Skin of body (tissue), 2 donors: Measurements from ENCODE around the gene IL1B. TPM values are rescaled to one million over a fixed set of nuclear protein-coding genes. Genes with fewer than 3 reads are reported as not detected.
A peak's percentile ranks its signal among the peaks of the same experiment; 100 is the strongest.

Experiments
- DNase-seq: peaks from one replicate; lab custom pipeline; 2025; lab: John Stamatoyannopoulos, UW
- total RNA-seq: library from RNA; depleted of rRNA; stranded (reverse); fragments of >200 nt; gene quantifications from one replicate; pipeline ENCODE4 v1.2.3, GENCODE V29; 2014

IL1B gene
- total RNA-seq, 1 donor from 2014 or later: 2.4 TPM

DNA sequence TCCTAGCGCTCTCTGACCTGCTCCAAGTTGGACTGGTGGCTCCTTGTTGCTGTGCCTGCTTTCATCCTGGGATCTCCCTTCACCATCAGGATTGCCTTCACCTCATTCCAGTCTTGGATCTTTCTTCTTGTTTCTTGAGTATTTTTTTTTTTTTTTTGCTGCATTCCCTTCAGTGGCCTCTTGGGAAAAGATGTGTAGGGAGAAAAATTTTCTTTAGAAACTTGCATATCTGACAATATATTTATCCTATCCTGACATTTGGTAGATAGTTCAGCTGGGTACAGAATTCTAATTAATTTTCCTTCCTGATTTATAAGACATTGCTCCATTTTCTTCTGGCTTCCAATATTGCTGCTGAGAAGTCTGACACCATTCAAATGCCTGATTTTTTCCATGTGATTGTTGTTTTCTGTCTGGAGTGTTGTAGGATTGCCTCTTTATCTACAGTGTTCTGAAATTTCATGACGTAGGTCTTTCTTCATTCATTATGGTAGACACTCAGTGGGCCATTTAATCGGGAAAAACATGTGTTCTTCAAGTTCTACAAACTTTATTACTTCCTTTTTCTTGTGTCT, 29.3 kb downstream of the IL1B start:
- DNase-seq: no peak

DNA sequence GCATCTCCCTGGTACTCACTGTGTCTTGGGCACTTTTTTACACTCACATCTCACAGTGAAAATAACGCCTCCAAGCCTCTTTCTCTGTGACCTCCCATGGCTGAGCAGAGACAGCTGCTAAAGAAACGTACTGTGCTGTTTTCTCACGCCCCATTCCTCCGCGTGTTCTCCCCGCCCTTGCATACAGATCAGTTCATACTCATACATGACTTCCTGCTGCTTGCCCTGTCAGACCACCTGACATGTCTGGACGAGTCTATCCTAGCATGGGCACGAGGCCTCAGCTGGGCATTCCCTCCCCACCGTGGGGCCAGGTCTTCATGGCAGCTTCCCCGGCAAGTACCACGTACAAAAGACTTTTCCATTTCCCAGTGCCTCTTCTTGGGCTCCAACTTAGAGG, 31.0 kb downstream of the IL1B start:
- no peak for DNase-seq

DNA sequence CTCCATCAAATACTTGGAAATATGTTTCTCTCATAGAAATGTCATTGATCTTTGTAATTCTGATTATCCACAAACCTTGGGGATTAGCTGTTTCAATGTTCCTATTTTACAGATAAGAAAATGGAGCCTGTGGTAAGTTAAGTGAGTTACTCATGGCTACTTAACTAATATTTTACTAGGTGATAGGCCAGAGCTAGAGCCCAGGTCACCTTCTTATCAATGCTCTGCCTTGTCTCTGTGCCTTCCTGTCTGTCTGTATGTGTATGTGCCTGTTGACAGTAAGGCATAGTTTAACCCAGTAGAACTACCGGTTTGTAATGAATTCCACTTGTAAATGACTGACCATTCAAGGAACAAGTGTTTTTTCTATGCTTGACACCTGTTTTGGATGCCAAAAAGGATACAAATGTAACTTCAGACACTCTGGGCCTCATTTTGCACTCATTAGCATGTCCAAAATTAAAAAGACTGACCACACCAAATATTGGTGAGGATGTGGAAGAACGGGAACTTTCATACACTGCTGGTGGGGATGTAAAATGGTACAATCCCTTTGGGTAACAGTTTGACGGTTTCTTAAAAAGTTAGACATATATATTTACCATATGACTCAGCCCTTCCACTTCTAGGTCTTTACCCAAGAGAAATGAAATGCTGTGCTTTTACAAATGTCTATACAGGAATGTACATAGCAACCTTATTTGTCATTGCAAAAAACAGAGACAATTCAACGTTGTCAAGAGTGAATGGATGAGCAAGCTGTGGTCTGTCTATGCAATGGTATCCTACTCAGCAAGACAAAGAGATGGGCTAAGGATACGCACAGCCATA, 32.7 kb downstream of the IL1B start:
- DNase-seq: no peak

DNA sequence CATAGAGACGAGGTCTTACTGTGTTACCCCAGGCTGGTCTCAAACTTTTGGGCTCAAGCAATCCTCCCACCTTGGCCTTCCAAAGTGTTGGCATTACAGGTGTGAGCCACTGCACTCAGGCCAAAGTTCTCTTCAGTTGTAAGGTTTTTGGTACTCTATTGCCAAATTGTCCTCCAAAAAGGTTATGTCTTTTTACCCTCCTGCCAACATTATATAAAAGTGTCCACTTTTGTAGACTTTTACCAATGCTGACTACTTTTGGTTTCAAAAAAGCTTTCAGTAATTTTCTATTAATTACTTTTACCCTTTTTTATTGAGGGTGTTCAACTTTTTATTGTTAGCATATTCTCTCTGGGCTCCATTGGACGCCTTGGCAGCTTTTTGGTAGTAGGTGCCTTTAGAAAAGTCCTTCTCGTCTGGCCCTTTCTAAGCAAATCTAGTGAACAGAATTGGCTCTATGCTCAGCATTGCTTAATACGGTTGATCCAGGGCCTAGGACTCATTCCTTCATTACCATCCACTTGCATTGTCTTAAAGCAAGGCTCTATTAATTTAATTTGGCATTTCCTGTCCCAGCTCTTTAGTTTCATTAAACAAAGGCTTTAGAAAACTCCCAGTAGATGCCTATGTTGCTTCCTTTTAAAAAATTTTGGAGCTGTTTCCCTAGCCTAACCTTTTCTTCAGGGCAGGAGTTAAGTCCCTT, 35.5 kb downstream of the IL1B start:
- DNase-seq: no peak

DNA sequence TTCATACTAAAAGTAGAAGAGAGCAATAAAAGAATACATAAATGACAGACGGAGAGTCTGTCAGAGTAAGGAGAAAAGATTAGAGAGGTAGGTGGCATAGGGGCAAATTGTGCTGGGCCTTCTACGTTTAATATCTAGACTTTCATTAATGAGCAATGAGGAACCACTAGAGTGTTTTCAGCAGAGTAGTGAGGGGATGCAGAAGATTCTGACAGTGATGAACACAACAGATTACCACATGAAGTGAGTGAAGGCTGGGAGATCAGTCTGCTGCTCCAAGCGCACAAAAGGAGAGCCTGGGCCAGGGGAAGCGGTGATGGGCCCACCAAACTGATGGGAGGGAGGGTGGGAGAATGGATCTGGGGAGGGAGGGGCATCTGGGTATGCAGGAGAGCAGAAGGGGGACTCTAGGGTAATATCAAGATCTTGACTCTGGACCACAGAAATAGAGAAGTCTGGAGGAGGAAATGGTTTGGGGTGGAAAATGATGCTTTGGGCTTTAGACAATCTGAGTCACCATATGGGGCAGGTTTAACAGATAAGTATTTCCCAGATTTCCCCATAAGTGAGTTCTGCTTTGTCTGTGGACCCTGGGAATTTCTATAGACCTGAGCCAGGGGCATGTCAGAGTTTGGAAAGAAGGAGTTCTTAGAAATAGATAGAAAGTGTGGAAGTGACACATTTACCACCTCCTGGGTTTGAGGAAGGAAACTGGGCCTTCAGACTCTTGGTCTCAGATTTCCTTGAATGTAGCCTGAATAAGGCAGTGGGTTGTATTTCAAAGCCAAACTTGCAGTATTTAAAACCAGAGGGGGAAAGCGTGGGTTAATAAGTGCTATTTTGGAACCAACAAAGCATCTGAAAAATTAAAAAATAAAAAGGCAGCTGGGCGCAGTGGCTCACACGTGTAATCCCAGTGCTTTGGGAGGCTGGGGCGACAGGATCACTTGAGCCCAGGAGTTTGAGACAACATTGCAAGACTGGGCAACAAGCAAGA, 37.3 kb downstream of the IL1B start:
- no peak for DNase-seq

DNA sequence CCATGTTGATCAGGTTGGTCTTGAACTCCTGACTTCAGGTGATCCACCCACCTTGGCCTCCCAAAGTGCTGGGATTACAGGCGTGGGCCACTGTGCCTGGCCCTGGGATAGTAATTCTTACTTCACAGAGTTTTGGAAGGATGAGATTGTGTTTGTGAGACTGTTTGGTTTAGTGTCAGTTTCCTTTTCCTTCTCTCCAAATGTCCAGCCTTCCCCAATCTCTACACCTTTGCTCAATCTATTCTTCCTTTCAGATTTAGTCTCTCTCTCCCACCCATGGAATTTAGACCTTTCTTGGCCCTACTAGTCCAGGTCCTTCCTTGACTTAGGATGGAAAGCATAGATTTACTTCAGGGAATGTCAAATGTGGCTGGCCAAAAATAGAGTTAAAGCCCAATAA, 40.1 kb downstream of the IL1B start:
- DNase-seq: no peak

DNA sequence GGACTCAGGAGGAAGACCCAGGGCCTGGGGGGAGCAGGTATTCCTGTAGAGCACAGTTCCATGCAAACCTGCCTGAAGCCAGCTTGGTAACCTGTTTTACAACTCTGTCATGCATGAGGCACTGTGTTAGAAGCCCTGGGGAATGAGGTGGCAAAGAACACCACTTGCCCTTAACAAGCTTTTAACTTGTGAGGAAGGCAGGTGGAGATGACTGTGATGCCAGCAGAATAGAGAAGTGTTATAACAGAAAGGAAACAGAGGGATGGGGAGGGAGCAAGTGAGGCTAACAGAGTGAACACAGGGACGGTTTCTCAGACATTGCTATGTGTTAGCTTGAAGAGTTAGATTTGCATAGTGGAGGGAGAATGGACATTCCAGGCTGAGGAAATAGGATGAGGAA, 40.8 kb downstream of the IL1B start:
- DNase-seq: no peak

DNA sequence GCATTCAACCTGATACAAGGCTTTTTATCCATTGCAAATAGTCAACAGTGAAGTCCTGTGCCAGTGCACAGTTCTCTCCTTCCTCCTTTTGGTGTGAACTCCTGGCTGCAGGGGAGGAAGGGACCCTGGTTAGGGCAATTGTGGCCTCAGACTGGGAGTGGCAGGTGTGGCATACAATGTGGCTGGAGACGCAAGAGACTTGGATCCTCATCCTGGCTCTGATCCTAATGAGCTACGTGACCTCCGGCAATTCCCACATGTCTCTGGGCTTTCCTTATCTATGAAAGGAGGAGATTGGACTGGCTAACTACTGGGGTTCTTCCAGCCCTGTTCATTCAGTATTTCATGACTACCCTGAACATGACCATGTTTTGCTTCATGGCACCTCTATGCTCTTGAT, 41.7 kb downstream of the IL1B start:
- no peak for DNase-seq

DNA sequence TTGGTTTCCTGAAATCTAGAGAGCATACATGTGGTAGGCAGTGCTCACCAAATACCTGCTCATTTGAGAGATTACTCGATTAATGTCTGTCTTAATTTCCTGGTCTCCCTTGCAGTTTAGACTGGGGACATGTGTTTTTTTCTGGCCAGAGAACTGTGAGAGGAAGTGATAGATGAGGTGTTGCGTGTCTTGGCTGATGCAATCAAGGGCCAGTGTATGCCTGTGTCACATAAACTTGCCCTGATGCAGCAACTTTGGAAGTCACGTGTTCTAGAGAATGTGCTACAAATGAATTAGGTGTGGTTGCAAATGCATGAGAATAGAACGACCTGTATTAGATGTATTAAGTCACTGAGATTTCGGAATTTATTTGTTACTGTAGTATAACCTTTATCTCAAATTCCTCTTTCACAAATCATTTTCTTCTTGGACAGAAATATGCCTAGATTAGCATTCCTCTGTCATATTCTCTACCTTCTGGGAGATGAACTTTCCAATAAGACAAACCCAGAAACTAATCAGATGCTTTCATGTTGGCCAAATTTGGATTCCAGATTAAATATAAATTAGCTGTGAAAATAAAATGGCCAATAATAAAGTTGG, 42.3 kb downstream of the IL1B start:
- peak; percentile 8 for DNase-seq

DNA sequence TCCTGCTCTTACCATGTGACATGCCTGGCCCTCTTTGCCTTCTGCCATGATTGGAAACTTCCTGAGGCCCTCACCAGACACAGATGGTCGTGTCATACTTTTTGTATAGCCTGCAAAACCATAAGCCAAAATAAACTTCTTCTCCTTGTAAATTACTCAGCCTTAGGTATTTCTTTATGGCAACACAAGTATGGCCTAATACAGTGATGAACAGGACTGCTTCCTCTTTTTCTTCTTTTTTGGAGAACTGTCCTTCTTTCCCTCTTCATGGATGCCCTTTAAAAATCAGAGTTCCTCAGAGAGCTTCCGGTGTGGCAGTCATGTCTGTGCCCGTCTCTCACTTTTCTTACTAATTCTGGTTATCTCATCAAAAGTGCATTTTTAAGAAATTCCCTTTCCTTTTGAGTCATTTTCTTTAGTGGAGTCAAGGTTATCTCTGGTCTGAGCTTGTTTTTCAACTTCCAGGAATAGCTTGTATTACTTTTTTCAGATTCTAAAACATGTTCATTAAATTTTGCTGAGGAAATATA, 43.1 kb downstream of the IL1B start:
- no peak for DNase-seq

DNA sequence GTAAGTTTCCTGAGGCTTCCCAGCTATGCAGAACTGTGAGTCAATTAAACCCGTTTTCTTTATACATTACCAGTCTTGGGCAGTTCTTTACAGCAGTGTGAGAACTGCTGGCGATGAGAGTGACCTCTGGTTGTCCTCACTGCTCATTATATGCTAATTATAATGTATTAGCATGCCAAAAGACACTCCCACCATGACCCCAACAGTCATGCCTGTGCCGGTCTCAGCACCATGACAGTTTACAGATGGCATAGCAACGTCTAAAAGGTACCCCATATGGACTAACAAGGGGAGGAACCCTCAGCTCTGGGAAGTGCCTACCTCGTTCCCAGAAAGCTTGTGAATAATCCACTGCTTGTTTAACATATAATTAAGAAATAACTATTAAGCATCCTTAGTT, 44.2 kb downstream of the IL1B start:
- no peak for DNase-seq

DNA sequence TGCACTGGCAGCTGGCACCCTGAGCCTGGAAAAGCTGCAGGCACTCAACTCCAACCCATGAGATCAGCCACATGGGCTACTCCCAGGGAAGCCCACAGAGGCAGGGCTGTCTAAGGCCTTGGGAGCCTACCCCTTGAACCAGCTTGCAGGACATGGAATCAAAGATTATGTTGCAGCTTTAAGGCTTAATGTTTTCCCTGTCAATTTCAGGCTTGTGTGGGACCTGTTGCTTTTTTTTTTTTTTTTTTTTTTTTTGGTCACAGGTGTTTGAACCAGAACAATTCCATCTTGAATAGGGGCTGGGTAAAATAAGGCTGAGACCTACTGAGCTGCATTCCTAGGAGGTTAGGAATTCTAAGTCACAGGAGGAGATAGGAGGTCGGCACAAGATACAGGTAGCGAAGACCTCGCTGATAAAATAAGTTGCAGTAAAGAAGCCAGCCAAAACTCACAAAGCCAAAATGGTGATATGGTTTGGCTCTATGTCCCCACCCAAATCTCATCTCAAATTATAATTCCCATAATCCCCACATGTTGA, 44.8 kb downstream of the IL1B start:
- no peak for DNase-seq

DNA sequence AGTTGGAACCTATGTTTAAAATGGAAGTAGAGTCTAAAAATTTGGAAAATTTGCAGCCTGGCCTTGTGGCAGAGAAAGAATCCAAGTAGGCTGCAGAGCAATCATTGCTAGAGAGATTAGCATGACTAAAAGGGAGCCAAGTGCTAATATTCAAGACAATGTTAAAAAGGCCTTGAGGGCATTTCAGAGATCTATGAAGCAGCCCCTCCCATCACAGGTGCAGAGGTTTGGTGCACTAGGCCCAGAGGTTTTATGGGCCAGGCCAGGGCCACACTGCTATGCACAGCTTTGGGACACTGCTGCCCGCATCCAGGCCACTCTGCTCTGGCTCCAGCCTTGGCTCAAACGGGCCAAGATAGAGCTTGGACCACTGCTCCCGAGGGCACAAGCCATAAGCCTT, 45.6 kb downstream of the IL1B start:
- DNase-seq: no peak

DNA sequence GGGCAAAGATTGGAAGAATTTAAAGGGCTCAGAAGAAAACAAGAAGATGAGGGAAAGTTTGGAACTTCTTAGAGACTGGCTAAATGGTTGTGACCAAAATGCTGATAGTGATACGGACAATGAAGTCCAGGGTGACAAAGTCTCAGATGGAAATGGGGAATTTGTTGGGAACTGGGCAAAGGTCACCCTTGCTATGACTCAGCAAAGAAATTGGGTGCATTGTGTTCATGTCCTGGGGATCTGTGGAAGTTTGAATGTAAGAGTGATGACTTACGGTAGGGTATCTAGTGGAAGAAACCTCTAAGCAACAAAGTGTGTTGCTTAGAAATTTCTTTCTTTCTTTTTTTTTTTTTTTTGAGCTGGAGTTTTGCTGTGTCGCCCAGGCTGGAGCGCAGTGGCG, 46.3 kb downstream of the IL1B start:
- no peak for DNase-seq

DNA sequence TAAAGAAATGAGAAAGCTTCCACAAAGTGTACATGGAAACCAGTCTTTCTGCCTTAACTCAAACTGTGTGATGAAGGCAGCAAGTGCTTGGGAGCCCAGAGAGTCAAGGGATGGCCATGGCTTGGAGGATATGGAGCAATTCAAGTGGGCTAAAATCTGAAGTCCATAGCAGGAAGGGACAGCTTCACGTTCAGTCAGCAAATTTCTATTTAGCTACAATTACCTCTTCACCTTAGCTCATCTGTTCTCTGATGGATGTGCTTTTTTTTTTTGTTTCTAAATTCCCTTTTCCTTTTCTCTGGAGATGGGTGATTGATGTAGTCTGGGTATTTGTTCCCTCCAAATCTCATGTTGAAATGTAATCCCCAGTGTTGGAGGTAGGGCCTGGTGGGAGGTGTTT, 47.4 kb downstream of the IL1B start:
- no peak for DNase-seq

DNA sequence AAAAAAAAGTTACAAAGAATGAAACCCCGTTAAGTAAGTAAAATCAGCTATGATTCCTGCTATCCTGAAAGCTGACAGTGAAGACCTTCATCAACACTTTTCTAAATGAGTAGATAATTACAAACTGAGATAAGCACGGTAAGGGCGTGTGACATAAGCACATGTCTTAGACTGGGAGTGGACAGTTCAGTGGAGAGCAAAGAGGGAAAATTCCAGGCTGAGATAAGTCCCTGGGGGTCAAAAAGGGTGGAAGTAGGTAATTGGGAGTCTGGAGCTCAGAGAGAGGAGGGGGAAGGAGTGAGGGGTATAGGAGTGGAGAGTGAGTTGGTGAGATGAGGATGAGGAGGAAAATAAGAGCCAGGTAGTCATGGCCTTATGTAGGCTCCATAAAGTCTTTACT, 47.9 kb downstream of the IL1B start:
- no peak for DNase-seq

DNA sequence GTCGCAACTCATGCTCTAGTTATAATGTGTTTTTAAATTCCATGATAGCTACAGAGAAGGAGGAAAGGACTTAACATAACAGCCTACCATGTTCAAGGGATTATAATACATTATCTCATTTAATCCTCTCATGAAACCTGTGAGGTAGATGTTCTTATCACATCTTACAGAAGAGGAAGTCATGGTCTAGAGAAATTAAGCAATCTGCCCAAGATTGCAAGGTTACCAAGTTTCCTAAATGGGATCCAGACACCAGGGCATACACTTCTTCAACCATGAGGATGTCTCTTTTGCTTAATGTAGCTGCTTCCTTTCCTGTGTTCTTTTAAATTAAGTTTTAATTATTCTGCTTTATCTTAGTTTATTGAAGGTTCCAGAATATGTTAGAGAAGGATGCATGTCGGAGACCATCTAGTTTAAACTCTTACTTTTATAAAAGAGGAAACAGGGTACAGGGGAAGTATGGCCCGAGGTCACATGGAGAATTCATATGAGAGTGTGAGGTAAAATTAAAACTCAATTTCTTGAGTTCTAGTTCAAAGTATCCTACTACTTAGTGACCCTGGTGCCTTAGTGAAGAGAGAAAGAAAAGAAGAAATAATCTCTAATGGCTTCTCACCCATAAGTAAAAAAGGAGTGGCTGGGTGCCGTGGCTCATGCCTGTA, 48.7 kb downstream of the IL1B start:
- no peak for DNase-seq

DNA sequence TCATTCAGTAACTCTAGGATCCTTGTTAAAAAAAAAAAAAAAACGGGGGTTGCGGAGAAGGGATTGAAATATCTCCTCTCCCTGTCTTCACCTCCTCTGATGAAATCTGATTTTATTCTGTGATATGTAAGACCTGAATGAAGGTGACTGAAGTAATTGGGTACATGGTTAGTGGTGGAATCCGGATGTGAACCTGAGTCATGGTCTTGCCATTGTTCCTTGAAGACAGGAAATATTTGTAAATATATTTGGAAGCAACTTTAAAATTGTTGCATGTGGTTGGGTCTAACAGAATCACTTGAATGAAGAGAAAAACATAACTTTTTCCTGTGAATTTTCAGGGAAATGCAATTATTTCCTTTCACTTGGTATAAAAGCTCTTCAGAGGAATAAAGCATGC, 49.3 kb downstream of the IL1B start:
- no peak for DNase-seq

DNA sequence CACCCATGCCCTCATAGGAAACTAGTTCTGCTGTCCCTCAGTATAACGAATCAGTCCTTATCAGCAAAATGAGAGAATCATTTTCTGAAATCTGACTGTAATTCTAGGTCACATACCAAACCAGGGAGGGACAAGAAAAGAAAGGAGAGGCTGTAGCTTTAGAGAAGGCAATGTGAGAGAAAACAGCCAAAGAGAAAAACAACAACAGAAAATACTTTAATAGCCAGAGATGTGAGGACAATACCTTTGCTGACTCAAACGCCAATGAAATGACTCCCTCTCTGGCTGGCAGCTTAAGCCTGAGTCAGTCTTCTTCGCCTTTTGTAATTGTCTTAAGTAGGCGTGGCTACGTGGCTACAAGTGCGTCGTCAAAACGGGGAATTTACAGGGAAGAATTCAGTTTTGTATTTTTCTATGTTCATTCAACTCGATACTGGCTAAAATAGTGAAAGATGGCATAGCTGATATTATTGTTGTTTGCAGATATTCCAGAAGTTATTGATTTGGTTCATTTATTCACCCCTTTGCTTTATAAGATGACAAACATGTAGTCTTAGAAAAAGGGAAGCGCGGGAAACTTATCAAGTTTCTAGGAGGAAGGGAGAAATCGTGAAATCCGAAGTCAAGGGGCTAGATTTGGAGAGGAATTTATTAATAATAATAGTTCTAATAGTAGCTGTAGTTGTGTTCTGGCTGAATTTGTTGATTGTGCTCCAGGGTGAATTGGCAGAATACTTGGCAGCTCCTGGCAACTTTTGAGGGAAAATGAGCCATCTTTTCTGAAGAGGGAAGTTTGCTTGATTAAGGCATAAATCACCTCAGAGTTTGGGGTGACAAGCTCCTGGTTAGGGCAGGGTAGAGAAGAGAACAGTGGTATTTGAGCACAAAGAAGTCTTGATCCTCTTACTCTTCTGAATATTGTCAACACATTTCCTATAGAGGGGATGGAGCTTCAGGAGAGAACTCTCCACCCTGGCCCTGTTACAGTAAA, 52.1 kb downstream of the IL1B start, which contains the start of gene IL1A:
IL1A (minus strand) TSS at position 295 of the 991 bp plus-strand sequence. CDS start 723 bp downstream, outside the sequence.
- no peak for DNase-seq
